ENCODE data around the gene DYNLT1.

GRCh38 chr6:158604048-158604406 lies 40.5 kb downstream of the DYNLT1 start:
- TF ChIP-seq CTCF (IDR thresholded peaks at IDR 0.05): no peak
- no peak for TF ChIP-seq POLR2A (IDR thresholded peaks at IDR 0.05)

Measured in right lobe of liver (tissue), 4 donors.